H9 (cell line): Measurements from ENCODE around the gene FKRP. TPM values are rescaled to one million over a fixed set of nuclear protein-coding genes. Genes with fewer than 3 reads are reported as not detected.
A peak's percentile ranks its signal among the peaks of the same experiment; 100 is the strongest.

Experiments used
- DNase-seq: peaks from one replicate; pipeline ENCODE4 v3.0.0-alpha.2; 2017
- H2AFZ ChIP-seq: one replicate; pipeline ENCODE4 v1.6.1; 2013; ENCODE audit warnings: mild to moderate bottlenecking, low read length, control low read depth, moderate library complexity
- H2AK5ac ChIP-seq: 2 replicates; pipeline ENCODE4 v1.6.1; 2013; ENCODE audit warnings: low read length, control low read depth, mixed read lengths; ENCODE audit not compliant: insufficient read length
- H2BK120ac ChIP-seq: one replicate; pipeline ENCODE4 v1.6.1; 2013; ENCODE audit warnings: low read depth, mild to moderate bottlenecking, low read length, control low read depth, inconsistent platforms; ENCODE audit not compliant: poor library complexity, severe bottlenecking
- H2BK12ac ChIP-seq: 2 replicates; pipeline ENCODE4 v1.6.1; 2013; ENCODE audit warnings: low read length, control low read depth, mixed read lengths, low read depth; ENCODE audit not compliant: insufficient read length
- H2BK15ac ChIP-seq: 2 replicates; pipeline ENCODE4 v1.6.1; 2013; ENCODE audit warnings: low read depth, low read length, control low read depth
- H2BK20ac ChIP-seq: one replicate; pipeline ENCODE4 v1.6.1; 2013; ENCODE audit warnings: low read depth, mild to moderate bottlenecking, low read length, control low read depth, inconsistent platforms; ENCODE audit not compliant: poor library complexity, severe bottlenecking
- H2BK5ac ChIP-seq: 2 replicates; pipeline ENCODE4 v1.6.1; 2013; ENCODE audit warnings: low read length, control low read depth, mixed read lengths; ENCODE audit not compliant: insufficient read length
- H3K14ac ChIP-seq: 2 replicates; pipeline ENCODE4 v1.6.1; 2013; ENCODE audit warnings: low read length, control low read depth; ENCODE audit not compliant: insufficient read depth
- H3K18ac ChIP-seq: 2 replicates; pipeline ENCODE4 v1.6.1; 2013; ENCODE audit warnings: low read depth, mild to moderate bottlenecking, mixed read lengths, low read length, control low read depth; ENCODE audit not compliant: insufficient read length
- H3K23ac ChIP-seq: 2 replicates; pipeline ENCODE4 v1.6.1; 2013; ENCODE audit warnings: low read length, control low read depth, mixed read lengths, low read depth; ENCODE audit not compliant: insufficient read length
- H3K23me2 ChIP-seq: 2 replicates; pipeline ENCODE4 v1.6.1; 2013; ENCODE audit warnings: low read depth, mild to moderate bottlenecking, mixed read lengths, low read length, control low read depth; ENCODE audit not compliant: insufficient read length, poor library complexity, severe bottlenecking
- H3K27ac ChIP-seq: 2 replicates; pipeline ENCODE4 v1.5.1; 2013; ENCODE audit warnings: low read length, control low read depth, mixed read lengths, low read depth; ENCODE audit not compliant: insufficient read length
- H3K27me3 ChIP-seq: 2 replicates; pipeline ENCODE4 v1.6.1; 2013; ENCODE audit warnings: low read length, control low read depth, inconsistent platforms; ENCODE audit not compliant: insufficient read depth
- H3K4ac ChIP-seq: 2 replicates; pipeline ENCODE4 v1.6.1; 2013; ENCODE audit warnings: low read depth, mild to moderate bottlenecking, control low read depth, inconsistent platforms, low read length, moderate library complexity
- H3K4me1 ChIP-seq: 2 replicates; pipeline ENCODE4 v1.6.1; 2013; ENCODE audit warnings: low read length, control low read depth, inconsistent platforms; ENCODE audit not compliant: insufficient read depth
- H3K4me2 ChIP-seq: 2 replicates; pipeline ENCODE4 v1.6.1; 2013; ENCODE audit warnings: low read length, control low read depth, mixed read lengths; ENCODE audit not compliant: insufficient read length, insufficient read depth
- H3K56ac ChIP-seq: 2 replicates; pipeline ENCODE4 v1.6.1; 2013; ENCODE audit warnings: low read depth, mild to moderate bottlenecking, mixed read lengths, low read length, control low read depth; ENCODE audit not compliant: insufficient read length
- H3K79me1 ChIP-seq: 2 replicates; pipeline ENCODE4 v1.6.1; 2013; ENCODE audit warnings: low read depth, mild to moderate bottlenecking, moderate library complexity, low read length, control low read depth, inconsistent platforms; ENCODE audit not compliant: insufficient read depth, poor library complexity, severe bottlenecking
- H3K79me2 ChIP-seq: 2 replicates; pipeline ENCODE4 v1.6.1; 2013; ENCODE audit warnings: low read length, control low read depth, inconsistent platforms; ENCODE audit not compliant: insufficient read depth
- H3K9ac ChIP-seq: 2 replicates; pipeline ENCODE4 v1.6.1; 2013; ENCODE audit warnings: low read length, control low read depth, mixed read lengths; ENCODE audit not compliant: insufficient read length; ENCODE audit errors: extremely low read depth
- H3K9me3 ChIP-seq: one replicate; pipeline ENCODE4 v1.6.1; 2013; ENCODE audit warnings: low read depth, low read length, inconsistent platforms; ENCODE audit not compliant: control insufficient read depth
- H3T11ph ChIP-seq: one replicate; pipeline ENCODE4 v1.6.1; 2013; ENCODE audit warnings: mild to moderate bottlenecking, low read length, control low read depth, inconsistent platforms
- H4K20me1 ChIP-seq: one replicate; pipeline ENCODE4 v1.6.1; 2013; ENCODE audit not compliant: control insufficient read depth, insufficient read length, insufficient read depth
- H4K5ac ChIP-seq: 2 replicates; pipeline ENCODE4 v1.6.1; 2013; ENCODE audit warnings: low read depth, mild to moderate bottlenecking, mixed read lengths, low read length, control low read depth; ENCODE audit not compliant: insufficient read length
- H4K8ac ChIP-seq: replicated peaks from 2 replicates; pipeline ENCODE4 v1.6.1; 2013; ENCODE audit warnings: low read length, control low read depth, mixed read lengths, low read depth; ENCODE audit not compliant: insufficient read length
- H4K91ac ChIP-seq: 2 replicates; pipeline ENCODE4 v1.6.1; 2013; ENCODE audit warnings: low read depth, mild to moderate bottlenecking, moderate library complexity, mixed read lengths, low read length, control low read depth; ENCODE audit not compliant: insufficient read length
- H3K27ac Mint-ChIP-seq, 3 experiments: 2 replicates in 2 of 3; 3 replicates in 1 of 3; pipeline ENCODE4 v1.8.0; 2020 to 2021; ENCODE audit warnings: mixed read lengths in 3 of 3, mild to moderate bottlenecking in 1 of 3, moderate library complexity in 1 of 3
- H3K27me3 Mint-ChIP-seq: 2 replicates; pipeline ENCODE4 v1.8.0; 2021; ENCODE audit warnings: low read depth, mild to moderate bottlenecking, moderate library complexity, mixed read lengths
- H3K36me3 Mint-ChIP-seq, 3 experiments: 2 replicates in 2 of 3; 3 replicates in 1 of 3; pipeline ENCODE4 v1.8.0; 2020 to 2021; ENCODE audit warnings: low read depth in 3 of 3, mixed read lengths in 3 of 3; ENCODE audit not compliant: insufficient read depth in 1 of 3
- H3K4me1 Mint-ChIP-seq, 2 experiments: 2 replicates each; pipeline ENCODE4 v1.8.0; 2020; ENCODE audit warnings: mixed read lengths in 2 of 2
- H3K4me3 Mint-ChIP-seq, 2 experiments: 2 replicates in 1 of 2; 3 replicates in 1 of 2; pipeline ENCODE4 v1.8.0; 2020 to 2021; ENCODE audit warnings: mild to moderate bottlenecking in 2 of 2, mixed read lengths in 2 of 2, moderate library complexity in 1 of 2
- H3K9me3 Mint-ChIP-seq, 2 experiments: 2 replicates in 1 of 2; 3 replicates in 1 of 2; pipeline ENCODE4 v1.8.0; 2020; ENCODE audit warnings: mild to moderate bottlenecking in 2 of 2, mixed read lengths in 2 of 2, moderate library complexity in 1 of 2
- CTCF ChIP-seq: fragments of 200-600 bp; sonication (generic); conservative IDR thresholded peaks from 3 replicates; pipeline ENCODE4 v1.8.0; 2021; ENCODE audit warnings: antibody characterized with exemption, mild to moderate bottlenecking
- WGBS: extraction: QIAGEN DNeasy Blood & Tissue Kit; methylation state at CpG from one replicate; pipeline ENCODE4 v1.1.7; 2013; ENCODE audit warnings: missing lambda C conversion rate, low lambda C conversion rate, mixed read lengths; ENCODE audit not compliant: insufficient read length; ENCODE audit errors: extremely low coverage; 5-methylcytosine and 5-hydroxymethylcytosine counted together
- total RNA-seq: library from RNA; stranded (reverse); gene quantifications from 2 replicates; pipeline ENCODE4 v1.2.1, GENCODE V29; 2021

FKRP gene
- total RNA-seq, 1 experiment from 2014 or later = 42.2 TPM

DNA sequence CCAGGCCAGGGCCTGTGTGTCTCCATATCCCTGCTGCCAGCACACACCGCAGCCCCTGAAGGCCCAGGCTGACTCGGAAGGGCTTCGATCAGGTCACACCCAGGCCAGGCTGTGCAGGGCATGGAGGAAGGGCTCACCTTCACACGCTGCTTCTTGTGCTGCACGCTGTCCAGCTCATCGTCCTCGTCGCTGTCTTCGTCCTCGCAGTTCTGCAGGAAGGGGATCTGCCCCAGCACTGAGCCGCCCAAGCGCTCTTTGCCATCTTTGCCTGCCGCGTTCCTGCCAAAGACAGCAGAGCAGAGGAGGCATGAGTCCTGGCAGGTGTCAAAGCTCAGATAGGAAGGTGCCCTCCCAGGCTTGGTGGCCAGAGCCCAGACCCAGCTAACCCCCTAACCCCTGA, 15.3 kb upstream of the FKRP start:
- Histone ChIP-seq H2BK15ac (no peak overlapping the region), H3K9ac (no peak overlapping the region), H3K4me2 (no peak overlapping the region), H3K4me1 (no peaks in the 10 kb centered on the region), H2AK5ac (no peak overlapping the region), H3K27ac (no peak overlapping the region), H3K56ac (no peak overlapping the region), H3K27me3 (no peaks in the 10 kb centered on the region), H3K9me3 (no peaks in the 10 kb centered on the region), H4K91ac (no peak overlapping the region), H3K14ac (no peak overlapping the region), H4K20me1 (peaks cover 4% of the 10 kb centered on the region), H3K4ac (no peak overlapping the region), H3K79me1 (no peaks in the 10 kb centered on the region), H3K18ac (no peak overlapping the region), H2BK12ac (no peak overlapping the region), H2BK20ac (no peak overlapping the region), H3T11ph (no peak overlapping the region), H4K5ac (no peak overlapping the region), H2BK120ac (no peak overlapping the region), H2BK5ac (no peak overlapping the region), H3K23ac (no peak overlapping the region), H3K79me2 (no peaks in the 10 kb centered on the region; the same call in 1 of the 2 replicates), H3K23me2 (no peaks in the 10 kb centered on the region), H2AFZ (no peak overlapping the region), H4K8ac (no peak overlapping the region)
- Mint-ChIP-seq H3K27me3 (no peaks in the 10 kb centered on the region; the same call in 1 of the 2 replicates), H3K9me3 (no peaks in the 10 kb centered on the region), H3K4me1 (peaks cover 16 to 26% of the 10 kb centered on the region in 2 experiments), H3K27ac (peak overlapping the region in 2 of 3 experiments; percentile 61 to 93; a peak in 3 of 7 replicates), H3K4me3 (peak overlapping the region in 1 of 2 experiments; percentile 28; a peak in 2 of 5 replicates), H3K36me3 (peaks cover 47 to 90% (median 85%) of the 10 kb centered on the region in 3 experiments)
- WGBS = no CpG with 5 or more reads among the region's 14 CpGs
- TF ChIP-seq CTCF = no peak
- no peak for DNase-seq
